Retina (tissue), 1 donor: ENCODE measurements around the gene KRTAP5-5.
"Not testable (repeated sequence)": the region's sequence is repeated elsewhere in the genome, so short reads cannot be mapped to it uniquely, and the experiment has no call there.

Experiments
- DNase-seq: peaks from one replicate; pipeline ENCODE4 v3.0.0-alpha.2; 2016

Gene KRTAP5-5

DNA sequence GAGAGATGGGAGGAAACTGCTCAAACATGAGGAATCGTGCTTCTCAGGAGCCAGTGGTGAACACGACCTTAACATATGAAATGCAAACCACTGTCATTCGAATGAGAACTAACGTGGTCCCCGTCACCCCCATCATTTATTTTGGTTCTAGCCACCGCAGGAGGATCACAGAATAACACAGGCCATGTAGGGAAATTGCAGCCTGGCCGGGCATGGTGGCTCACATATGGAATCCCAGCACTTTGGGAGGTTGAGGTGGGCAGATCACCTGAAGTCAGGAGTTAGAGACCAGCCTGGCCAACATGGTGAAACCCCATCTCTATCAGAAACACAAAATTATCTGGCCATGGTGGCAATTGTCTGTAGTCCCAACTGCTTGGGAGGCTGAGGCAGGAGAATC, 27.1 kb downstream of the KRTAP5-5 start:
- DNase-seq: no peak

- no peak for DNase-seq
These were observed 29.9 kb downstream of the KRTAP5-5 start for GRCh38 chr11:1659506-1659905.

DNA sequence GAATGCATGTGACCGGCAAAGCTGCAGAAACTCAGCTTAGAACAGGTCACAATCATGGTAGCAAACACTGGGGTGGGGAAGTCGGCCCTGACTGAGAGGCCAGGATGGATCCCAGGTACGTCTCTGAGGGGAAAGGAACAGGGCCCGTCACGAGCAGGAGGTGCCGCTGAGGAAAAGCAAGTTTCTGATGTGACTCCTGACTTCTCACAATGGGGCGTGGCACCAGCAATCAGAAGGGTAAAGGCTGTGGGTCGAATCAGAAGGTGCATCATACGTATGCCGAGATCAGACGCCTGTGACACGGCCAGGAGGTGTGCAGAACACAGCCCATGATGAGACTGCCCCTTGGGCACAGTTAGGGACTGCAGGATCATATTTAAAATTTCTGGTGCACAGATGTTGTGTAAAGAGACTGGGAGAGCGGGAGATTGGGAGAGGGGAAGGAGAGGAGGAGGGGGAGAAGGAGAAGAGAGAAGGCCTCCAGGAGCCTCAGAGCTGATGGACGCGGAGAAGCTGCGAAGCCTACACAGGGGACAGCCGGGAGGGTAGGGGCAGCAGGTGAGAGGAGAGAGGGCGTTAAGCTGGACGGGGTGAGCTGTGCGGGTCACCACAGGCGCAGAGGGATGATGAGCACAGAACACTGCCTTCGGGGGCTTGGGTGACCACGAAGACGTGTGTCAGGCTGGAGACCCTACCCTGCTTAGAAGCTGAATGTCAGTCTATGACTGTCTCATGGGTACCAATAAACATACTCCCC, 30.7 kb downstream of the KRTAP5-5 start:
- DNase-seq: no peak

DNA sequence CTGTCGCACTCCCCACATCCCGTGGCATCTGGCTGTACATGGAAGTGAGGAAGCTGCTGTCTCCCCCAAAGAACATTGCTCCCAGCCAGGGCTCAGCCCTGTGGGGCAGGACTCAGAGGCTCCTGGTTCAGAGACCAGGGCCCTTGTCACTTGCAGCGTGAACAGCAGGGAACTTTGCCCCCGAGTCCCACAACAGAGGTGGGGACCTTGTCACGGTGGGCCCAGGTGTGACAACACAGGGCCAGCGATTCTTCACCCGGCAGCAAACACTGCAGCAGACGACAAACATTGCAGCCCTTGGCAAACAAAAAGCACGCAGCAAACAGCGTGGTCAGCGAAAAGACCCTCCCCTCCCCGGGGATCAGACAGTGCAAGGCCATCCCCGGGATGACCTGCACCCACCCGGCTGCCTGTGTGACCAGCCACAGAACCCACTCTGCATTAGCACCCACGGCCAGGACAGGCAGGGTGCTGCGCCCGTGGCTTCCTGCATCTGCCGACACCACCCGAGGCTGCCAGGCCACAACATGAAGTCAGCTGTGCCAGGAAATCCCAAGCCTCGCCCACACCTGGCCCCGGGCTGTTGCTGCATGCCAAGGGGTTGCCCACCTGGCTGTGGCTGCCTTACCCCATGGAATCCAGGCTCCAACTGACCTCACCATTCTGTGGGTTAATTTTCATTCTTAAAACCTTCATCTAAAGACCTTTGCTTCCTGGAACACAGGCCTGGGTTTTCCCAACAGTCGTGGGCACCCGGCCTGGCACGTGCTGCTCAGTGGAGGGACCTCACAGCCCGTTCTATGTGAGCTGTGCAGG, 32.1 kb downstream of the KRTAP5-5 start:
- DNase-seq: not testable (repeated sequence)

DNA sequence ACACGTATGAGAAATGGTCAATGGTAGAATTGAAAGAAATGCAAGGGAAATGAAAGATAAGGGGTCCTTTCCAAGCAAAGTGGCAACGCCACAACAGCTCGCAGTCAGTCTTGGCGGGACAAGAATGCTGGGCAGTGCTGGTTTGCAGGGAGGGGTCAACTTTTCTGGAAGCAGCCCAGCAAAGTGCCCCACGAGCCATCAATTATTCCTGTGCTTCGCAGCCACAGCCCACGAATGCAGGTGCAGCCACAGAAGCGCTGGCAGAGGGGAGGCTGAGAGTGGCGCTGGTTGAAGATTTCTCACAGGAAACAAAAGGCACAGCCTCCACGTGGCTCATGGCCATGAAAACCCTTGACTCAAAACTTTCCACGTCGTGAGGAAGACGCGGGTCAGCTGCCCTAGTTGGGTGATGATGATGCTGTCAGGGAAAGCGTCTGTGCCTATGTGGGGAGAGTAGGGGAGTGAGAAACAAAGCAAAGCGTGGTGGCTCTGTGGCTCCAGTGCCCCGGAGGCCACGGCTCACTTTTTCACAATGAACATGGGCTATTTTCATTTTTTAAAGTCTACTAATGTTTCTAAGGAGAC, 33.2 kb downstream of the KRTAP5-5 start:
- DNase-seq: not testable (repeated sequence)

DNA sequence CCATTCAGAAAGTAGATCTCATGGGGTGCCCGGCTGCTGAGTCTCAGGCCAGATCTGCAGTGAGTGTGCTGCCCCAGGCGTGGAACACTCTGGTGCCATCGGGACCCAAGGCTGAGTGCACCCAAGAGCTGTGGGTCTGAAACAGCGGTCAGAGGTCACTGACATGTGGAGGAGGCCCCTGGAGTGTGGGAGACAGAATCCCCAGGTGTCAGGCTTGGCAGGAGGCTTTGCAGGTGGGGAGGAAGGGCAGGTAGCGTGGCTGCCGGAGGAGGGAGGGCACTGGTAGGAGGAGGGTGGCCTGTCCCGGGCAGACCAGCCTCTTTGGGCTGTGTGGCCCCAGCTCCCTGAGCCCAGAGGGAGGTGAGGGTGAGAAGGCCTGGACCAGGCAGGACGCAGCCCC, 35.7 kb downstream of the KRTAP5-5 start:
- DNase-seq: no peak

GRCh38 chr11:1667121-1667850, 37.7 kb downstream of the KRTAP5-5 start:
- no peak for DNase-seq

- DNase-seq: no peak
These were observed 38.3 kb downstream of the KRTAP5-5 start for GRCh38 chr11:1667906-1668305.

DNA sequence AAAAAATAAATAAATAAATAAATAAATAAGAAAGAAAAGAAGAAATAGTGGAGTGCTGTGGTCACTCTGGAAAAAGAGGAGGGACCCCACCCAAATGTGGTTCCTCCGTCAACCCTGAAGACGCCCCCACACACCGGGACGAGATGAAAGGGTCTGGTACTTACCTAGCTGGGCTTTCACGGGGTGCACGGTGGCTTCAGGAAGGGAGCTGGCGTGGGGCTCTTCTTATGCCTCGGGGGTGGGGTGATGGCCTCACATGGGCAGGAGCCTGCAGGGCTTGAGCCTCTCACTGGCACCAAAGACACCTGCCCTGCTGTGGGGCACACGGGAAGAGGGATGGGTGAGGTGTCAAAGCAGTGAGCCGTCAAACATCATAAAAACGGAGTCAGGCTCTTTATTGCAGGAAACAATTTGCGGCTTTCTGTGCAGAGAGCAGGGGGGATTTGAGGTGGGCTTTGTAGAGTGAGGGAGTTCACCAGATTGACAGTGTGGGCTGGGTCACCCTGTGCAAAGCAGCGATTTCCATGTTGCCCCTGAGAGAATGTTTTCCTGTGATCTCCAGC, 39.4 kb downstream of the KRTAP5-5 start:
- no peak for DNase-seq

DNA sequence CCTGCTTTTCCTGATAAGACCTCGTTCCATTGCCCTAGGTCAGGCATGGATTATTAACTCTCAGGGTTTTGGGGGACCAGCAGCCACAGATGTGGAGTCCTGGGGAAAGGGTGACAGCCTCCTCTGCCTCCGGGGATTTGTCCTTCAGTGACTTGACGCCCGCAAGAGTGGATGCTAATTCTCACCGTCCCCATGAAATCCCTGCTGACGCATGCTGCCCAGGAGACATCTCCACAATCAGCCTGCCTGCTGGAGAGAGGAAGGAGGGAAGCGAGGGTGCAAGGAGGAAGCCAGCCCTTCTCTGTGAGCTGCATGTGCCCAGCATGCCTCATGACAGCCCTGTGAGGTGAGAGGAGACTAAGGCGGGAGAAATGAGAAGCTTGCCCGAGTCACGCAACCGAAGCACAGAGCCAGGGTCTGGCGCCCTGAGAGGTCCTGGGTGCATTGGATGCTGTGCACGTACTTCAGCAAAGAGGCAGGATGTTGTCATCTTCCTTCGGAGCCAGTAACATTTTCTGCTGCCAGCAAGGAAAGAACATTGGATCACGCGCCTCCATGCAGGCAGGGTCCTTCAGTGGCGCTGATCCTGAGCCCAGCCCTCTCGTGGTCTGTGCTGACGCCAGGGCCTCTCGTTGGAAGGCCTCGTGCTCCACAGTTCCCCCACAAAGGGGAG, 40.1 kb downstream of the KRTAP5-5 start:
- DNase-seq: no peak

DNA sequence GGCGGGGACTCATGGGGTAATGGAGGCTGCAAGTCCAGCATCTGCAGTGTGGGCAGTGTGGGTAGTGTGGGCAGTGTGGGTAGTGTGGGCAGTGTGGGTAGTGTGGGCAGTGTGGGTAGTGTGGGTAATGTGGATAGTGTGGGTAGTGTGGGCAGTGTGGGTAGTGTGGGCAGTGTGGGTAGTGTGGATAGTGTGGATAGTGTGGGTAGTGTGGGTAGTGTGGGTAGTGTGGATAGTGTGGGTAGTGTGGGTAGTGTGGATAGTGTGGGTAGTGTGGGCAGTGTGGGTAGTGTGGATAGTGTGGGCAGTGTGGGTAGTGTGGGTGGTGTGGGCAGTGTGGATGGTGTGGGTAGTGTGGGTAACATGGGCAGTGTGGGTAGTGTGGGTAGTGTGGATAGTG, 40.9 kb downstream of the KRTAP5-5 start:
- not testable (repeated sequence) for DNase-seq

DNA sequence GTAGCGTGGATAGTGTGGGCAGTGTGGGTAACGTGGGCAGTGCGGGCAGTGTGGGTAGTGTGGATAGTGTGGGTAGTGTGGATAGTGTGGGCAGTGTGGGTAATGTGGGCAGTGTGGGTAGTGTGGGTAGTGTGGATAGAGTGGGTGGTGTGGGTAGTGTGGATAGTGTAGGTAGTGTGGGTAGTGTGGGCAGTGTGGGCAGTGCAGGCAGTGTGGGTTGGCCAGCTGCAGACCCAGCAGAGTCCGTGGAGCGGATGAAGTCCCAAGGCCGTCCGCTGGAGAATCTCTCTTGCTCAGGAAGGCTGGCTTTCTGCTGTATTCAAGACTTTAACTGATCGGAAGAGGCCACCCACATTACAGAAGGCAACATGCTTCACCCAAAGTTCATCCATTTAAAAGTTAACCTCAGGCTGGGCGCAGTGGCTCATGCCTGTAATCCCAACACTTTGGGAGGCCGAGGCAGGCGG, 41.4 kb downstream of the KRTAP5-5 start:
- no peak for DNase-seq

DNA sequence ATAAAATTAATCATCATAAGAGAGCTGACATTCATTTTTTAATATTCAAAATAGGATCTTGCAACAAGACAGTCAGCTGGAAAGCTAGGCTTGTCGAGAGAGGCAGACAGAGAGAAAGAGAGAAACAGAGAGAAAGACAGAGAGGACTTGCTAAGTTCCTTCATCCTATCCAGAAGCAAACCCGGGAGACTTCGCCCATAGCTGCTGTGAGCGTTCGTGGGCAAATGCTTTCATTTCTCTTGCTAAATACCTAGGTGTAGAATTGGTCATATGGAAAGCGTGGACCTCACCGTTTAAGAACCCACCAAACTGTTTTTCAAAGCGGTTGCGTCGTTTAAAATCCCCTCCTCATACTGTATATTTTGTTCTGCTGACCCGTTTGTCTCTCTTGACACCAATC, 42.1 kb downstream of the KRTAP5-5 start:
- DNase-seq: no peak

GRCh38 chr11:1672613-1673350, 43.2 kb downstream of the KRTAP5-5 start:
- DNase-seq: no peak

GRCh38 chr11:1673446-1674172, 44.0 kb downstream of the KRTAP5-5 start:
- DNase-seq: no peak

- no peak for DNase-seq
These were observed 44.9 kb downstream of the KRTAP5-5 start for GRCh38 chr11:1674173-1675131.

- no peak for DNase-seq
These were observed 46.1 kb downstream of the KRTAP5-5 start for GRCh38 chr11:1675536-1676228.

DNA sequence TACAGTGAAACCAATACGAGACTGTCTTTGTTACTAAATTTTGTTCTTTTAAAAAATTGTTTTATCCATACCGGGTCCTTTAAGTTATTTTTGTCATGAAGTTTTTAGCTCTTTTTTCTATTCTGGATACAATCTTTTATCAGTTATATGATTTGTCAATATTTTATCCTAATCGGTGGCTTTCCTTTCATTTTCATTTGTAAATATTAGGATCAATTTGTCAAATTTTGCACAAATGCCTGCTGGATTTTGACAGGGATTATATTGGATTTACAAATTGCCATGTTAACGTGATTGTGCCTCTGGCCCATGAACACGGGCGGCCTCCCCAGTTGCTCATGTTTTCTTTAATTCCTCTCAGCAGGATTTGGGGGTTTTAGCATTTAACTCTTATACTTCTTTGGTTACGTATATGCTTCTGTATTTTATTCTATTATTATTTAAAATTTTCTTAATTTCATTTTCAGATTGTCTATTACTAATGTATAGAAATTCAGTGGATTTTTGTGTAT, 46.7 kb downstream of the KRTAP5-5 start:
- DNase-seq: no peak

DNA sequence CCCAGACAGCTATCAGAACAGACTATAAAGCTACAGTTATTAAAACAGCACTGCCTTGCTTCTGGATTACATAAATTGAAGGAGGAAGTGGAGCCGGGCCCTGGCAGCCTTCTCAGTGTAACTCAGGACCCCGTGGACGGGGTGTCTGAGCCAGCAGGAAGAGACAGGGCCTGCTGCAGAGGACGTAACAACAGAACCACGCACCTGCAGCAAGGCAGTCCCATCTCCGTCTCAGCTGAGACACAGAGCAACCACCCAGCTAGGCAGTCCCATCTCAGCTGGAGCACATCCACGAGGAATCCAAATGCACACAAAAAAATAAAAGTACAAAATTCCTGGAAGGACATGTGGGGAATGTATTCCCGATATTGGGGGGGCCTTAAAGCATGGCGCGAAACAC, 50.3 kb downstream of the KRTAP5-5 start:
- DNase-seq: no peak
